Measurements from ENCODE around the gene ATG7. TPM values are rescaled to one million over a fixed set of nuclear protein-coding genes. Genes with fewer than 3 reads are reported as not detected.

Gene ATG7
- total RNA-seq, 4 donors from 2014 or later, result 20.6 to 50.4 (median 39.9) TPM

DNA sequence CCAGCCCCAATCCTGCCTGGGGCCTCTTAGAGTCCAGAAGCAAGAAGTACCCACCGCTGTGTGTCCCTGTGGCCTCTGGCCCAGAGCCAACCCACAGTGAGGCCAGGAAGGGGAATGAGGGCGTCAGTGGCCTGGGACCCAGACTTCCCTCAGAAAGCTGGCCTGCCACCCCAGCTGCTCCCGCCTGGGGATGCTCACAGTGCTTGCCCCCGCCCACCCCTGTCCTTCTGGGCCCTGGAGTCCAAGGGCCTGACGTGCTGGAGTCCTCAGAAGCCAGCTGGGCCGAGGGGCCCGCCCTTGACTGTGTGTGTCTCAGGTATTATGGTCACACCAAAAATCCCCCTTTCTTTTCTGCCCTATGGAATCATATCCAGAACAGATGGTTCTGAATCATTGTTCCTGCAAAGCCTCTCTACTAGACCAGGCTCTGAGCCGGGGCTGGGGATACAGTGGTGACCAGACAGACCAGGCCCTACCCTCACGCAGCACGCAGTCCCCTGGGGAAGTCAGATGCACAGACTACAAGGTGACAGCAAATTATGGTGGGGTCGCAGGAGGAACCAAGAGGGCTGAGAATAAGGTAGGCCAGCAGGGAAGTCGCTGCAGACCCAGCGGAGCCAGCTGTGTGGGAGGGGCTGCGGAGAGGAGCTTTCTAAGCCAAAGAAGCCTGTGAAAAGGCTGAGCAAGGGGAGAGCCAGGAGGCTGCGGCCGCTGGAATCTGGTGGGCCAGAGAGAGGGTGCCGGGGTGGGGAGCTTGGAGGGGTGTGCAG is 272.4 kb downstream of the ATG7 start:
- WGBS, result 66% methylated on average over 16 of the region's 17 CpGs
- H3K4me1 ChIP-seq, result peaks cover 11 to 40% (median 24%) of the 10 kb centered on the region in 4 donors
- TF ChIP-seq POLR2AphosphoS5 (IDR thresholded peaks at IDR 0.05) (no peak), POLR2A (IDR thresholded peaks at IDR 0.05; ENCODE audit: low read depth) (no peak), EP300 (IDR thresholded peaks at IDR 0.05) (no peak)
- TF ChIP-seq, protein P1, sequence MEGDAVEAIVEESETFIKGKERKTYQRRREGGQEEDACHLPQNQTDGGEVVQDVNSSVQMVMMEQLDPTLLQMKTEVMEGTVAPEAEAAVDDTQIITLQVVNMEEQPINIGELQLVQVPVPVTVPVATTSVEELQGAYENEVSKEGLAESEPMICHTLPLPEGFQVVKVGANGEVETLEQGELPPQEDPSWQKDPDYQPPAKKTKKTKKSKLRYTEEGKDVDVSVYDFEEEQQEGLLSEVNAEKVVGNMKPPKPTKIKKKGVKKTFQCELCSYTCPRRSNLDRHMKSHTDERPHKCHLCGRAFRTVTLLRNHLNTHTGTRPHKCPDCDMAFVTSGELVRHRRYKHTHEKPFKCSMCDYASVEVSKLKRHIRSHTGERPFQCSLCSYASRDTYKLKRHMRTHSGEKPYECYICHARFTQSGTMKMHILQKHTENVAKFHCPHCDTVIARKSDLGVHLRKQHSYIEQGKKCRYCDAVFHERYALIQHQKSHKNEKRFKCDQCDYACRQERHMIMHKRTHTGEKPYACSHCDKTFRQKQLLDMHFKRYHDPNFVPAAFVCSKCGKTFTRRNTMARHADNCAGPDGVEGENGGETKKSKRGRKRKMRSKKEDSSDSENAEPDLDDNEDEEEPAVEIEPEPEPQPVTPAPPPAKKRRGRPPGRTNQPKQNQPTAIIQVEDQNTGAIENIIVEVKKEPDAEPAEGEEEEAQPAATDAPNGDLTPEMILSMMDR (IDR thresholded peaks at IDR 0.05), result no peak
- no peak overlapping the region for H3K4me3 ChIP-seq
- peaks cover 0 to 9% (median 0%) of the 10 kb centered on the region in 4 donors for H3K9me3 ChIP-seq
- no peak for DNase-seq (ENCODE audit: extremely low spot score)
- peak overlapping the region in 2 of 4 donors; percentile 20 to 29 for H3K27ac ChIP-seq (replicated peaks in 1 of 4)
- H3K27me3 ChIP-seq, result no peaks in the 10 kb centered on the region
- intact Hi-C loops (cut with DNase I), result no loop called here
- no peaks in the 10 kb centered on the region for H3K36me3 ChIP-seq

GRCh38 chr3:11545186-11545851 is 273.1 kb downstream of the ATG7 start:
- Histone ChIP-seq H3K9me3 (peaks cover 0 to 9% (median 0%) of the 10 kb centered on the region in 4 donors), H3K36me3 (no peaks in the 10 kb centered on the region), H3K4me3 (no peak overlapping the region), H3K4me1 (peaks cover 11 to 40% (median 24%) of the 10 kb centered on the region in 4 donors), H3K27ac (replicated peaks in 1 of 4) (peak overlapping the region in 3 of 4 donors; percentile 29 to 46 (median 31)), H3K27me3 (no peaks in the 10 kb centered on the region)
- DNase-seq (ENCODE audit: extremely low spot score), result no peak
- intact Hi-C loops (cut with DNase I), result no loop called here
- WGBS, result 85% methylated on average over 15 of the region's 16 CpGs
- TF ChIP-seq, protein P1 (IDR thresholded peaks at IDR 0.05), result no peak
- TF ChIP-seq POLR2A (IDR thresholded peaks at IDR 0.05; ENCODE audit: low read depth) (no peak), EP300 (IDR thresholded peaks at IDR 0.05) (no peak), POLR2AphosphoS5 (IDR thresholded peaks at IDR 0.05) (no peak)

DNA sequence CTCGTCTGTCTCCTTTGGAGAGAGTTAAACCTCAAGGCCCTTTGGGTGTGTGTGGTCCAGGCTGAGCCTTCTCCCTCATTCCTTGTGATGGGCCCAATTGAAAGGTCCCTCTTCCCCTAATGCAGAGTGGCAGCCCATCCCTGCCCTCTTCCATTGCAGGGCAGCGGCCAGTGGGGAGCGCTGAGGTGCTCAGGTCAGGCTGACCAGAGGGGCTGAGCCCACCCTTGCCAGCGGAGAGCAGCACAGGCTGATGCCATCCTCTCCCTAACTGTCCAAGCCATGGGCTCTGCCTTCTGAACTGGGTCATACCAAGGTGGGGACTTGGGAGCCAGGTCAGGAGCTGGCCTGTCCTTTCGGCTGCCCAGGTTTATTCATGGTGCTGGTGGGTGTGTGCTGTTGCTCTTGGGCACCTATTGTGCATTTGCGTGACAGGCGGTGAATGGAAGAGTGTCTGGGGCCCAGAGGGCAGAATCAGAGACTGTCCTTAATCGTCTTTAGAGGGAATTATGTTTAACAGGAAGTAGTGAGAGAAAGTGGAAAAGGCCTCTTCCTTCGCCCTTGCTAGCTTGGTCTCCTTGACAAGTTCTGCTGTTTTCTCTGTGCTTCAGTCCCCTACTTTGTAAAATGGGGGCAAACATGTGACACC is 274.6 kb downstream of the ATG7 start:
- no peak for DNase-seq (ENCODE audit: extremely low spot score)
- TF ChIP-seq POLR2AphosphoS5 (IDR thresholded peaks at IDR 0.05) (no peak), POLR2A (IDR thresholded peaks at IDR 0.05; ENCODE audit: low read depth) (no peak), EP300 (IDR thresholded peaks at IDR 0.05) (no peak)
- TF ChIP-seq, protein P1 (IDR thresholded peaks at IDR 0.05), result no peak
- no peak overlapping the region for H3K27ac ChIP-seq (replicated peaks in 1 of 4)

DNA sequence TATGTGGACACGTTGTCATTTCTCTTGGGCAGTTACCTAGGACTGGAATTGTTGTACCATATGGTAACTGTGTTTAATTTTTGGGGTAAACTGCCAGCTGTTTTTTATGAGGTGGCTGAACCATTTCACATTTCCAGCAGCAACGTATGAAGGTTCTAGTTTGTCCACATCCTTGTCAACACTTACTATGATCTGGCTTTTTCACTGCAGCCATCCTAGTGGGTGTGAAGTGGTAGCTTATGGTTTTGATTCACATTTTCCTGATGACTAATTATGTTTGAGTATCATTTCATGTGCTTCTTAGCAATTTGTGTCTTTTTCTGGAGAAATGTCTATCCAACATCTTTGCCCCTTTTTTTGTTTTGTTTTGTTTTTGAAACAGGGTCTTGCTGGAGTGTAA is 275.3 kb downstream of the ATG7 start:
- no peaks in the 10 kb centered on the region for H3K27me3 ChIP-seq
- H3K36me3 ChIP-seq, result no peaks in the 10 kb centered on the region
- intact Hi-C loops (cut with DNase I), result no loop called here
- DNase-seq (ENCODE audit: extremely low spot score), result no peak
- H3K9me3 ChIP-seq, result peaks cover 0 to 9% (median 0%) of the 10 kb centered on the region in 4 donors
- no peak overlapping the region for H3K27ac ChIP-seq (replicated peaks in 1 of 4)
- TF ChIP-seq POLR2A (IDR thresholded peaks at IDR 0.05; ENCODE audit: low read depth), result no peak
- TF ChIP-seq, protein P1 (IDR thresholded peaks at IDR 0.05), result no peak
- TF ChIP-seq EP300 (IDR thresholded peaks at IDR 0.05), result no peak
- no peak for TF ChIP-seq POLR2AphosphoS5 (IDR thresholded peaks at IDR 0.05)
- H3K4me3 ChIP-seq, result no peak overlapping the region
- WGBS, result 90% methylated on average over 2 of the region's 2 CpGs
- H3K4me1 ChIP-seq, result peaks cover 11 to 30% (median 24%) of the 10 kb centered on the region in 4 donors

More for the DNA sequence above, 274.6 kb downstream of the ATG7 start:
- H3K9me3 ChIP-seq, result peaks cover 0 to 9% (median 0%) of the 10 kb centered on the region in 4 donors
- intact Hi-C loops (cut with DNase I), result no loop called here
- peaks cover 11 to 35% (median 24%) of the 10 kb centered on the region in 4 donors for H3K4me1 ChIP-seq
- 91% methylated on average over 8 of the region's 9 CpGs for WGBS
- H3K4me3 ChIP-seq, result no peak overlapping the region
- H3K36me3 ChIP-seq, result no peaks in the 10 kb centered on the region
- no peaks in the 10 kb centered on the region for H3K27me3 ChIP-seq
